ENCODE results near the gene PIEZO2. TPM values are rescaled to one million over a fixed set of nuclear protein-coding genes. Genes with fewer than 3 reads are reported as not detected.

Gene PIEZO2
- total RNA-seq, 4 donors from 2014 or later, result 2.7 to 11.7 (median 4.0) TPM

GRCh38 chr18:10752382-10752781, 397.0 kb downstream of the PIEZO2 start:
- TF ChIP-seq, protein P1, sequence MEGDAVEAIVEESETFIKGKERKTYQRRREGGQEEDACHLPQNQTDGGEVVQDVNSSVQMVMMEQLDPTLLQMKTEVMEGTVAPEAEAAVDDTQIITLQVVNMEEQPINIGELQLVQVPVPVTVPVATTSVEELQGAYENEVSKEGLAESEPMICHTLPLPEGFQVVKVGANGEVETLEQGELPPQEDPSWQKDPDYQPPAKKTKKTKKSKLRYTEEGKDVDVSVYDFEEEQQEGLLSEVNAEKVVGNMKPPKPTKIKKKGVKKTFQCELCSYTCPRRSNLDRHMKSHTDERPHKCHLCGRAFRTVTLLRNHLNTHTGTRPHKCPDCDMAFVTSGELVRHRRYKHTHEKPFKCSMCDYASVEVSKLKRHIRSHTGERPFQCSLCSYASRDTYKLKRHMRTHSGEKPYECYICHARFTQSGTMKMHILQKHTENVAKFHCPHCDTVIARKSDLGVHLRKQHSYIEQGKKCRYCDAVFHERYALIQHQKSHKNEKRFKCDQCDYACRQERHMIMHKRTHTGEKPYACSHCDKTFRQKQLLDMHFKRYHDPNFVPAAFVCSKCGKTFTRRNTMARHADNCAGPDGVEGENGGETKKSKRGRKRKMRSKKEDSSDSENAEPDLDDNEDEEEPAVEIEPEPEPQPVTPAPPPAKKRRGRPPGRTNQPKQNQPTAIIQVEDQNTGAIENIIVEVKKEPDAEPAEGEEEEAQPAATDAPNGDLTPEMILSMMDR (IDR thresholded peaks at IDR 0.05), result no peak
- DNase-seq (ENCODE audit: low spot score) (no peak), ATAC-seq (ENCODE audit: low FRiP score) (no peak)

DNA sequence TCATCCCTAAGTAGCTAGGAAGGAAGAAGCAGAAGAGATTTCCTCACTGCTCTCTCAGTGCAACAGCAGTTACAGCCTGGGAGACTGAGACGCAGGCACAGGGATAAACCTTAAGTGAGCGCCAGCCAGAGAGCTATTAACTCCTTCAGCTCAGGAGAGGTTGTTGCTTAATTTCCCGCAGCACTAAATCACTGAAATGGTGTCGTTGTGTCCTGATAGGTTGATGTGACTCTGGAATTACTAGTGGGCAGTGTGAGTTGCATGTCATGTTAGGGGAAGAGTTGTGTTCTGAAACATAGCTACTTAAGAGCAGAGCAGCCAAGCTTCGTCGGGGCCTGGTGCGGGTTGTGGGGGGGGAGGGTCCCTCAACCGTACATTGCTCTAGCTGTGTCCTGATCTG, 397.7 kb downstream of the PIEZO2 start:
- TF ChIP-seq, protein P1 (IDR thresholded peaks at IDR 0.05), result no peak
- ATAC-seq (ENCODE audit: low FRiP score), result no peak
- no peak for DNase-seq (ENCODE audit: low spot score)

GRCh38 chr18:10750191-10751035, 399.0 kb downstream of the PIEZO2 start:
- ATAC-seq (ENCODE audit: low FRiP score) (no peak), DNase-seq (ENCODE audit: low spot score) (no peak)
- TF ChIP-seq, protein P1 (IDR thresholded peaks at IDR 0.05), result no peak

- TF ChIP-seq, protein P1 (IDR thresholded peaks at IDR 0.05), result no peak
- DNase-seq (ENCODE audit: low spot score) (no peak), ATAC-seq (ENCODE audit: low FRiP score) (no peak)
These were observed 400.7 kb downstream of the PIEZO2 start for GRCh38 chr18:10748641-10749040.

DNA sequence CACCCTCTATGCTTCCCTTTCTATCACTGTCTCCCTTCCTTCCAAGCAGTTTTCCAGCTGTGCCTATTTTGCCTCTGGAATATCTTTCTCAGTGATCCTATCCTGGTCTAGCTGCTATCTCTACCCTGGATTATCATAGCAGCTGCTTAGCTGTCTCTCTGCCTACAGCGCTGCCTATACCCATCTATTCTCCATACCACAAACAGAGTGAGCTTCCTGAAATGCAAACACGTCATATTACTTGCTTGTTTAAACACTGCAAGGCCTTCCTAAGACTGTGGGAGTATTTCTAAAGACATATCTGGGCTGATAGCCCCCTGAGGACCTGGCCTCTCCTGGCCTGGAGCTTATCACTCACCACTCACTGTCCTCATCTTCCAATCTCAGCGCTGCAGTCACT, 403.4 kb downstream of the PIEZO2 start:
- DNase-seq (ENCODE audit: low spot score) (no peak), ATAC-seq (ENCODE audit: low FRiP score) (no peak)
- TF ChIP-seq, protein P1 (IDR thresholded peaks at IDR 0.05), result no peak

DNA sequence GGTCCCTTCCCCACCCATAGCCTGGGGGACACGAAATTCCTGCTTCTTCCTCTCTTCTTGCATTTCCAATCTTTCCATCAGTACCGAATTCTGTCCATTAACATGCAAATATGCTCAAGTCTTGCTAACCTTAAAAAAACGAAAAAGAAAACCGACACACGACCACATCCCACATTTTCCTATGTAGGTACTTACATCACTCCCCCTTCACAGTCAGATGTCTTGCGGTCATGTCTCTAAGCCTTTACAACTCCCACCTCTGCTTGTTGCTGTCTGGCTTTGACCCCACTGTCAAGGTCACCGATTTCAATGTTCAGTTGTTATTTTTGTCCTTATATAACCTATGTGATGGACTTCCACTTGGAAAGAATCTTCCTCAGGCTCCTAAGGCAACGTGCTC, 404.1 kb downstream of the PIEZO2 start:
- DNase-seq (ENCODE audit: low spot score) (no peak), ATAC-seq (ENCODE audit: low FRiP score) (no peak)
- TF ChIP-seq, protein P1 (IDR thresholded peaks at IDR 0.05), result no peak

DNA sequence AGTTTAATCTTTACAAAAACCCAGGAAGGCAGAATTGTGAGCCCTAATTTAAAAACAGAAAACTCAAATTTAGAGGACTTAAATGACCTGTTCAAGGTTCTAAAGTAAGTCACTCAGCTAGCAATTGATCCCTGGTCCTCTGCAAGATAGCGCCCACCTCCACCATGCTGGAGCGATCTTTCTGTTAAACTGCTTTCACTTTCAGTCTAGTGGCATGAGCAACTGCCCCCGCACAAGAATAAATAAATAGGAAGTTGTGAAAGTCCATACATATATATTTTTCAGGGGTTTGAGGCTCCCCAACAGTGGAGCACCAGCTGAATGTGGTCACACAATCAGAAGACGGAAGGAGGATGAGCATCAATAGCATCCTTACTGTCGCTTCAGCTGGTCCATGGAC, 405.6 kb downstream of the PIEZO2 start:
- TF ChIP-seq, protein P1 (IDR thresholded peaks at IDR 0.05), result no peak
- ATAC-seq (ENCODE audit: low FRiP score) (no peak), DNase-seq (ENCODE audit: low spot score) (no peak)
